ENCODE data around the gene ALLC. TPM values are rescaled to one million over a fixed set of nuclear protein-coding genes. Genes with fewer than 3 reads are reported as not detected.

ALLC gene
- total and polyA plus RNA-seq, 9 of the 15 experiments (the other 6 are each of a cell fraction or from before 2014, with no cell fraction given) = not detected

DNA sequence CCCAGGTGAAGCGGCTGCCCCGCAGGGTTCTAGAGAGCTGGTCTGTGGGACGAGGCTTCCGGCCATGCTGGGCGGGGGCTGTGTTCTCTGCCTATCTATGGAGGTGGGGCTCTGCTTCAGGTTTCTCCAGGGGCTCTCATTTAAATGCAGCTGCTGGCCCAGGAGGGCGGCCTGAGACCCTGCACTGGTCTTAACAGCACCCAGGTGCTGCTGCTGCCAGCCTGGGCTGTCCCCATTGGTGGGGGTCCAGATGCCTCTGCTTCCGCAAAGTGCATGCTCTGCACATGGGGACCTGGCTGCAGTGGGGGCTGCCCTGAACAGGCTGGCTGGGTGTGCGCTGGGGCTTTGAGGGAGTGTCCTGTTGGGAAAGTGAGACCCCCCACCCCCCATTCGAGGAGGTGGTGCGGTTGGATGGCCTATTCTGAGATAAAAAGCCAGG lies 29.7 kb upstream of the ALLC start (continued):
- TF ChIP-seq TAF15 (IDR thresholded peaks at IDR 0.05; ENCODE audit: low read depth, low read length) (no peak), ETS2 (tag; IDR thresholded peaks at IDR 0.05; ENCODE audit: borderline replicate concordance, poor library complexity, severe bottlenecking) (no peak)

DNA sequence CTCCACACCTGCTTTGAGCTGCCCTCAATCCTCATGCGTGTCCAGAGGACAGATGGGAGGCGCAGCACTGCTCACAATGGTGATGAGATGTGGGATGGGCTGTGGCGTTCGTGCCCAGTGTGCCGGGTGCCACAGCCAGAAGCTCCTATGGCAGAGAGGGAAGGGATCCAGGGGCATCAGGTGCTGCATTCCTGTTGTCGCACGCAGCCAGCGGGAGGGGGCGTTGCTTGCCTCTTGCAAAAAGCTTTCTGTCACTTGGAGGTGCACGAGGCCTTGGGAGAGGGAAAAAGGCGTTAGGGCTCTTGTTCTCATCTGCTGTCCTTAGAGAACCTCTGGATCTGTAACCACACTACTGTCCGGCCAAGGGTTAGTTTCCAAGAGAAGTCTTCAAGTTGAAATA lies 29.2 kb upstream of the ALLC start:
- H3K4me1 ChIP-seq (replicated peaks in 1 of 2; ENCODE audit: control insufficient read depth in 2 of 2, insufficient read depth in 2 of 2, low read length in 2 of 2) = peaks cover 0 to 11% of the 10 kb centered on the region in 2 experiments; a peak in 2 of 5 replicates
- H3K9me1 ChIP-seq (ENCODE audit: control insufficient read depth, insufficient read depth, low read length) = no peaks in the 10 kb centered on the region
- no peaks in the 10 kb centered on the region; the same call in 1 of the 2 replicates for H4K20me1 ChIP-seq (replicated peaks; ENCODE audit: control insufficient read depth, insufficient read depth, low read length)
- no peaks in the 10 kb centered on the region for H3K36me3 ChIP-seq (ENCODE audit: control insufficient read depth, insufficient read depth, low read length)
- H3K9ac ChIP-seq (ENCODE audit: insufficient read depth in 1 of 2, low read depth in 2 of 2, low read length in 2 of 2) = no peak overlapping the region
- ATAC-seq (peak; percentile 74), FAIRE-seq (peak; percentile 32), DNase-seq (ENCODE audit: extremely low read depth in 1 of 4, low spot score in 3 of 4) (peak in 3 of 4 experiments; percentile 28 to 58 (median 32))
- CTCF ChIA-PET (ENCODE audit: low intra/inter-chr PET ratio) = no interaction called here
- POLR2A ChIA-PET = interaction anchor here (0.6 to 0.9 kb wide), 3 partner anchors 9 to 312 kb away, joined by 3 read pairs; no protein-coding TSS in a partner anchor
- peaks cover 14 to 35% of the 10 kb centered on the region in 2 experiments for H3K27me3 ChIP-seq (ENCODE audit: control insufficient read depth in 2 of 2, insufficient read depth in 2 of 2, low read length in 2 of 2)
- in situ Hi-C loops (cut with MboI) (no loop called here), intact Hi-C loops (cut with micrococcal nuclease) (no loop called here)
- H2AFZ ChIP-seq (ENCODE audit: low read depth, low read length) = no peak overlapping the region
- H3K27ac ChIP-seq (ENCODE audit: extremely low read depth, low read depth, low read length) = no peak overlapping the region
- no peaks in the 10 kb centered on the region for H3K9me3 ChIP-seq (replicated peaks; ENCODE audit: control insufficient read depth, insufficient read depth, low read depth, low read length)
- 2% methylated on average over 12 of the region's 12 CpGs for WGBS (ENCODE audit: insufficient coverage, low coverage, missing lambda C conversion rate)
- H3K79me2 ChIP-seq (ENCODE audit: control insufficient read depth, insufficient read depth, low read length) = no peaks in the 10 kb centered on the region
- no peak overlapping the region for H3K4me2 ChIP-seq (ENCODE audit: insufficient read depth, low read length)
- H3K4me3 ChIP-seq = no peak overlapping the region
- no TSS peak for BruUV-seq (replicated peaks)
- TF ChIP-seq, protein P1, sequence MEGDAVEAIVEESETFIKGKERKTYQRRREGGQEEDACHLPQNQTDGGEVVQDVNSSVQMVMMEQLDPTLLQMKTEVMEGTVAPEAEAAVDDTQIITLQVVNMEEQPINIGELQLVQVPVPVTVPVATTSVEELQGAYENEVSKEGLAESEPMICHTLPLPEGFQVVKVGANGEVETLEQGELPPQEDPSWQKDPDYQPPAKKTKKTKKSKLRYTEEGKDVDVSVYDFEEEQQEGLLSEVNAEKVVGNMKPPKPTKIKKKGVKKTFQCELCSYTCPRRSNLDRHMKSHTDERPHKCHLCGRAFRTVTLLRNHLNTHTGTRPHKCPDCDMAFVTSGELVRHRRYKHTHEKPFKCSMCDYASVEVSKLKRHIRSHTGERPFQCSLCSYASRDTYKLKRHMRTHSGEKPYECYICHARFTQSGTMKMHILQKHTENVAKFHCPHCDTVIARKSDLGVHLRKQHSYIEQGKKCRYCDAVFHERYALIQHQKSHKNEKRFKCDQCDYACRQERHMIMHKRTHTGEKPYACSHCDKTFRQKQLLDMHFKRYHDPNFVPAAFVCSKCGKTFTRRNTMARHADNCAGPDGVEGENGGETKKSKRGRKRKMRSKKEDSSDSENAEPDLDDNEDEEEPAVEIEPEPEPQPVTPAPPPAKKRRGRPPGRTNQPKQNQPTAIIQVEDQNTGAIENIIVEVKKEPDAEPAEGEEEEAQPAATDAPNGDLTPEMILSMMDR (IDR thresholded peaks at IDR 0.05 in 2 of 3, conservative IDR thresholded peaks at IDR 0.05 in 1 of 3; ENCODE audit: insufficient read depth in 2 of 3, low read depth in 1 of 3, low read length in 3 of 3) = peak; percentile 51 to 67 (median 62)
- TF ChIP-seq CREM (IDR thresholded peaks at IDR 0.05; ENCODE audit: low read depth) (0 out of 2 replicates have a peak, but pooled peaks have one; percentile 5), NR4A1 (CRISPR knock-in tag; IDR thresholded peaks at IDR 0.05) (no peak), NR4A1 (tag; IDR thresholded peaks at IDR 0.05) (no peak), ZNF324 (CRISPR knock-in tag; IDR thresholded peaks at IDR 0.05) (no peak)
- TF ChIP-seq, protein P2, sequence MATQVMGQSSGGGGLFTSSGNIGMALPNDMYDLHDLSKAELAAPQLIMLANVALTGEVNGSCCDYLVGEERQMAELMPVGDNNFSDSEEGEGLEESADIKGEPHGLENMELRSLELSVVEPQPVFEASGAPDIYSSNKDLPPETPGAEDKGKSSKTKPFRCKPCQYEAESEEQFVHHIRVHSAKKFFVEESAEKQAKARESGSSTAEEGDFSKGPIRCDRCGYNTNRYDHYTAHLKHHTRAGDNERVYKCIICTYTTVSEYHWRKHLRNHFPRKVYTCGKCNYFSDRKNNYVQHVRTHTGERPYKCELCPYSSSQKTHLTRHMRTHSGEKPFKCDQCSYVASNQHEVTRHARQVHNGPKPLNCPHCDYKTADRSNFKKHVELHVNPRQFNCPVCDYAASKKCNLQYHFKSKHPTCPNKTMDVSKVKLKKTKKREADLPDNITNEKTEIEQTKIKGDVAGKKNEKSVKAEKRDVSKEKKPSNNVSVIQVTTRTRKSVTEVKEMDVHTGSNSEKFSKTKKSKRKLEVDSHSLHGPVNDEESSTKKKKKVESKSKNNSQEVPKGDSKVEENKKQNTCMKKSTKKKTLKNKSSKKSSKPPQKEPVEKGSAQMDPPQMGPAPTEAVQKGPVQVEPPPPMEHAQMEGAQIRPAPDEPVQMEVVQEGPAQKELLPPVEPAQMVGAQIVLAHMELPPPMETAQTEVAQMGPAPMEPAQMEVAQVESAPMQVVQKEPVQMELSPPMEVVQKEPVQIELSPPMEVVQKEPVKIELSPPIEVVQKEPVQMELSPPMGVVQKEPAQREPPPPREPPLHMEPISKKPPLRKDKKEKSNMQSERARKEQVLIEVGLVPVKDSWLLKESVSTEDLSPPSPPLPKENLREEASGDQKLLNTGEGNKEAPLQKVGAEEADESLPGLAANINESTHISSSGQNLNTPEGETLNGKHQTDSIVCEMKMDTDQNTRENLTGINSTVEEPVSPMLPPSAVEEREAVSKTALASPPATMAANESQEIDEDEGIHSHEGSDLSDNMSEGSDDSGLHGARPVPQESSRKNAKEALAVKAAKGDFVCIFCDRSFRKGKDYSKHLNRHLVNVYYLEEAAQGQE (IDR thresholded peaks at IDR 0.05; ENCODE audit: borderline replicate concordance) = peak; percentile 14; the same call in 1 of the 2 replicates
- TF ChIP-seq, protein P2 (CRISPR knock-in tag; IDR thresholded peaks at IDR 0.05; ENCODE audit: low read depth) = no peak

Measured in K562 (cell line).